Stimulated activated CD8-positive, alpha-beta memory T cell treated with anti-CD3 and anti-CD28 coated beads, Interleukin-7, amount 100 ng/mL, for 1 hour (primary cell): ENCODE measurements around the gene ATP6V1B1.
A peak's percentile ranks its signal among the peaks of the same experiment; 100 is the strongest.

Experiments
- DNase-seq, 2 donors: peaks; one replicate each; pipeline ENCODE4 v3.0.0-alpha.2; 2020; ENCODE audit warnings: low read depth in 2 of 2

The ATP6V1B1 gene

GRCh38 chr2:70965506-70965905 lies 29.8 kb downstream of the ATP6V1B1 start:
- DNase-seq, result no peak

GRCh38 chr2:70966681-70967080 lies 31.0 kb downstream of the ATP6V1B1 start:
- no peak for DNase-seq

GRCh38 chr2:70967189-70967588 lies 31.5 kb downstream of the ATP6V1B1 start:
- no peak for DNase-seq

- no peak for DNase-seq
These were observed 38.9 kb downstream of the ATP6V1B1 start for GRCh38 chr2:70974592-70974991.

- DNase-seq, result no peak
These were observed 39.5 kb downstream of the ATP6V1B1 start for GRCh38 chr2:70975237-70975636.

- DNase-seq, result no peak
These were observed 42.0 kb downstream of the ATP6V1B1 start for GRCh38 chr2:70977605-70978205.

GRCh38 chr2:70978341-70979179 lies 42.9 kb downstream of the ATP6V1B1 start, which contains the start of gene ANKRD53:
Gene ANKRD53, plus strand, starts transcription at chr2:70978630. Its CDS starts 16 bp downstream, at chr2:70978646.
- DNase-seq, result no peak

- DNase-seq, result no peak
These were observed 43.4 kb downstream of the ATP6V1B1 start for GRCh38 chr2:70979180-70979488.

GRCh38 chr2:70979626-70980025 lies 43.9 kb downstream of the ATP6V1B1 start:
- DNase-seq, result no peak

GRCh38 chr2:70981421-70981820 lies 45.7 kb downstream of the ATP6V1B1 start:
- no peak for DNase-seq

- no peak for DNase-seq
These were observed 46.4 kb downstream of the ATP6V1B1 start for GRCh38 chr2:70981866-70982810.

GRCh38 chr2:70982971-70983370 lies 47.3 kb downstream of the ATP6V1B1 start:
- DNase-seq, result no peak

GRCh38 chr2:70983506-70984227 lies 48.0 kb downstream of the ATP6V1B1 start:
- DNase-seq, result no peak

GRCh38 chr2:70984228-70984575 lies 48.5 kb downstream of the ATP6V1B1 start:
- no peak for DNase-seq

- peak; percentile 62 to 66 for DNase-seq
These were observed 49.0 kb downstream of the ATP6V1B1 start for GRCh38 chr2:70984576-70985282.

GRCh38 chr2:70985283-70985688 lies 49.6 kb downstream of the ATP6V1B1 start:
- no peak for DNase-seq

- DNase-seq, result no peak
These were observed 50.3 kb downstream of the ATP6V1B1 start for GRCh38 chr2:70985956-70986355.

- no peak for DNase-seq
These were observed 50.9 kb downstream of the ATP6V1B1 start for GRCh38 chr2:70986499-70987189.

- no peak for DNase-seq
These were observed 51.7 kb downstream of the ATP6V1B1 start for GRCh38 chr2:70987386-70987785.

GRCh38 chr2:70988151-70988550 lies 52.5 kb downstream of the ATP6V1B1 start:
- DNase-seq, result no peak
